Measurements from ENCODE around the gene MGAT5B.

- TF ChIP-seq, protein P1, sequence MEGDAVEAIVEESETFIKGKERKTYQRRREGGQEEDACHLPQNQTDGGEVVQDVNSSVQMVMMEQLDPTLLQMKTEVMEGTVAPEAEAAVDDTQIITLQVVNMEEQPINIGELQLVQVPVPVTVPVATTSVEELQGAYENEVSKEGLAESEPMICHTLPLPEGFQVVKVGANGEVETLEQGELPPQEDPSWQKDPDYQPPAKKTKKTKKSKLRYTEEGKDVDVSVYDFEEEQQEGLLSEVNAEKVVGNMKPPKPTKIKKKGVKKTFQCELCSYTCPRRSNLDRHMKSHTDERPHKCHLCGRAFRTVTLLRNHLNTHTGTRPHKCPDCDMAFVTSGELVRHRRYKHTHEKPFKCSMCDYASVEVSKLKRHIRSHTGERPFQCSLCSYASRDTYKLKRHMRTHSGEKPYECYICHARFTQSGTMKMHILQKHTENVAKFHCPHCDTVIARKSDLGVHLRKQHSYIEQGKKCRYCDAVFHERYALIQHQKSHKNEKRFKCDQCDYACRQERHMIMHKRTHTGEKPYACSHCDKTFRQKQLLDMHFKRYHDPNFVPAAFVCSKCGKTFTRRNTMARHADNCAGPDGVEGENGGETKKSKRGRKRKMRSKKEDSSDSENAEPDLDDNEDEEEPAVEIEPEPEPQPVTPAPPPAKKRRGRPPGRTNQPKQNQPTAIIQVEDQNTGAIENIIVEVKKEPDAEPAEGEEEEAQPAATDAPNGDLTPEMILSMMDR (conservative IDR thresholded peaks at IDR 0.05; ENCODE audit: low read depth, low read length): no peak
- TF ChIP-seq EZH2 (IDR thresholded peaks at IDR 0.05; ENCODE audit: low read length, unreplicated experiment) (no peak), EZH2phosphoT487 (IDR thresholded peaks at IDR 0.05; ENCODE audit: borderline replicate concordance, low read length) (no peak)
Observed at GRCh38 chr17:76921340-76922036, 53.3 kb downstream of the MGAT5B start.
